GM12865 (cell line): Measurements from ENCODE around the gene PARPBP.
A peak's percentile ranks its signal among the peaks of the same experiment; 100 is the strongest.
"Not testable (repeated sequence)": the region's sequence is repeated elsewhere in the genome, so short reads cannot be mapped to it uniquely, and the experiment has no call there.

Source experiments
- DNase-seq: peaks from one replicate; pipeline ENCODE4 v3.0.0; 2010; ENCODE audit warnings: low read depth
- H3K4me3 ChIP-seq: 2 replicates; pipeline ENCODE4 v1.5.1; 2011; ENCODE audit warnings: mild to moderate bottlenecking, low read depth, low read length, control low read depth
- CTCF ChIP-seq: IDR thresholded peaks from 2 replicates; pipeline ENCODE4 v1.5.1; 2011; ENCODE audit warnings: low read length, control low read depth, low read depth, inconsistent platforms; ENCODE audit not compliant: insufficient read depth; ENCODE audit errors: missing control alignments

PARPBP gene

DNA sequence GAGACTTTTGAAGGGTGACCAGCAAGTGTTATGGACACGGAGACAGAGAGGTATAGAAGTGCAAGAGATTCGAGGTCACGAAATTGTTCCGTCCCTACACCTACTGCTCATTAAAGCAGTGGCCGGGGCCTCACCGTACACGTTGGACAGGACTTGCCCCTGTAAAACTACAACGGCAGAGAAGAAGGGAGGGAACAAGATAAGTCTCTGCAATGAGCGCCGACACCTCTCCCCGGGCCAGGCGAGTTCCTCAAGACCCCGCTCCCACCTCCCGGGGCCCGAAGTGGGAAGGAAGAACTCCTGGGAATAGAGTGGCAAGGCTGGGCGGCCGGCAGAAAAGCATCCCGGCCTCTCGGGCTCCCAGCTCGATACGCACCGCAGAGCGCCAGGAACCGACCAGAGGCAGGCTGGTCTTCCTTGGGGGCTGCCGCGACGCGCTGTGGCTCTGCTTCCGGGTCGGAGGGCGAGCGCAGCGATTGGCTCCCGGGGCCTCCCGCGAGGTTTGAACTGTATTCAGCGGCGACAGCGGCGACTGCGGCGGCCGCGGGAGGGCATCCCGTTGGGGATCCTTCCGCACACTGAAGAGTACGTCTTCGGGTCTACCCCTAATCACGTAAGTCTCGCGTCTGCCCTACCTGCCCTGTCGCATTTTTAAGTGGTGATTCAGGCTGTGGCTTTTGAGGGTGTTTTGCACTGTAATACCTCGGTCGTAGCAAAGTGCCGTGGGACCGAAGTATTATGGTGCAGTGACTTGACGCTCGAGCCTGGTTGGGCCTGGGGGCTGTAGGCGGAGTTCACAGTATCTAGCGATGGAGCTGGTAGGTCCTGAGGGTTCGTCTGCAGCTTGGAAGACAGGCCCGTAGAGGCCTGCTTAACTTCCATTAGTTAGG lies at the start of gene PARPBP, which contains the start of gene NUP37:
TSS of gene PARPBP (plus strand) at position 510 of the 890 bp plus-strand sequence. CDS start 3,706 bp downstream, outside the sequence.
TSS of gene NUP37 (minus strand) at position 441 of the 890 bp plus-strand sequence. CDS start 1,596 bp downstream, outside the sequence.
- peak; percentile 7 for TF ChIP-seq CTCF
- H3K4me3 ChIP-seq: peak within 1 kb of the TSS; percentile 93
- peak; percentile 95 for DNase-seq

DNA sequence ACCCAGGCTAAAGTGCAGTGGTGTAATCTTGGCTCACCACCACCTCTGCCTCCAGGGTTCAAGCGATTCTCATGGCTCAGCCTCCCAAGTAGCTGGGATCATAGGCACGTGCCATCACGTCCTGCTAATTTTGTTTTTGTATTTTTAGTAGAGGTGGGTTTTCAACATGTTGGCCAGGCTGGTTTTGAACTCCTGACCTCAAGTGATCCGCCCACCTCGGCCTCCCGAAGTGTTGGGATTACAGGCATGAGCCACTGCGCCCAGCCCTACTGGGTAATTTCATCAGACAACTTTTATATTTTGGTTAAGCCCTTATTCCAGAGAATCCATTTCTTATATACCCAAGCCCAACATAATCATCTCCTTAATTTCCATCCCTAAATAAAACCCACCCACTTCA lies 47.9 kb upstream of the PARPBP start:
- not testable (repeated sequence) for DNase-seq, H3K4me3 ChIP-seq

DNA sequence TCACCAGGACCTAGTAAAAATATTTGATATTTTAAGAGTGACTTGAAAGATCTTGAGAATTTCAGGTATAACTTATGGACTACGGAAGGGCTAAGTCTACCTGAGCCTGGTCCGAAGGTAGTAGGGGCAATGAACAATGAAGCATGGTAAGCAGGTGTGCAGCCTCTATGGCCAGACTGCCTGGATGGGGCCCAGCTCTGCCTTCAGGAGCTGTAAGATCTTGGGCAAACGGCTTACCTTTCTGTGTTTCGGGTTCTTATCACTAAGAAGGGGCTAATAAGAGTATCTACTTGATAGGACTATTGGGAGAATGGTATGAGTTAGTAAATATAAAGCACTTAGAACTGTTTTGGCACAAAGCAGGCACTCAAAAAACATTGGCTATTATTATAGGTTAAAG lies 39.1 kb upstream of the PARPBP start:
- no peak overlapping the region for H3K4me3 ChIP-seq
- DNase-seq: no peak
- TF ChIP-seq CTCF: no peak

DNA sequence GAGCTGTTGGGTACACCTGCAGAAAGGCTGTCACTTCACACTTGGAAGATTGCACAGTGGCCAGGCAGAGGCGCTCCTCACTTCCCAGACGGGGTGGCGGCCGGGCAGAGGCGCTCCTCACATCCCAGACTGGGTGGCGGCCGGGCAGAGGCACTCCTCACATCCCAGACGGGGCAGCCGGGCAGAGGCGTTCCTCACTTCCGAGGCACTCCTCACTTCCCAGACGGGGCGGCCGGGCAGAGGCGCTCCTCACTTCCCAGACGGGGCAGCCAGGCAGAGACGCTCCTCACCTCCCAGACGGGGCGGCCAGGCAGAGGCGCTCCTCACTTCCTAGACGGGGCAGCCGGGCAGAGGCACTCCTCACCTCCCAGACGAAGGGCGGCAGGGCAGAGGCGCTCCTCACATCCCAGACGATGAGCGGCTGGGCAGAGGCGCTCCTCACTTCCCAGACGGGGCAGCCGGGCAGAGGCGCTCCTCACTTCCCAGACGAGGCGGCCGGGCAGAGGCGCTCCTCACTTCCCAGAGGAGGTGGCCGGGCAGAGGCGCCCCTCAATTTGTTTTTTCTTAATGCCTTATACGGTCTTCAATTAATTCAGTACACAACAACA lies 30.7 kb upstream of the PARPBP start:
- DNase-seq, H3K4me3 ChIP-seq: not testable (repeated sequence)

- H3K4me3 ChIP-seq: no peak overlapping the region
- no peak for TF ChIP-seq CTCF
- no peak for DNase-seq
Measured at GRCh38 chr12:102093319-102093718, 26.7 kb upstream of the PARPBP start.

DNA sequence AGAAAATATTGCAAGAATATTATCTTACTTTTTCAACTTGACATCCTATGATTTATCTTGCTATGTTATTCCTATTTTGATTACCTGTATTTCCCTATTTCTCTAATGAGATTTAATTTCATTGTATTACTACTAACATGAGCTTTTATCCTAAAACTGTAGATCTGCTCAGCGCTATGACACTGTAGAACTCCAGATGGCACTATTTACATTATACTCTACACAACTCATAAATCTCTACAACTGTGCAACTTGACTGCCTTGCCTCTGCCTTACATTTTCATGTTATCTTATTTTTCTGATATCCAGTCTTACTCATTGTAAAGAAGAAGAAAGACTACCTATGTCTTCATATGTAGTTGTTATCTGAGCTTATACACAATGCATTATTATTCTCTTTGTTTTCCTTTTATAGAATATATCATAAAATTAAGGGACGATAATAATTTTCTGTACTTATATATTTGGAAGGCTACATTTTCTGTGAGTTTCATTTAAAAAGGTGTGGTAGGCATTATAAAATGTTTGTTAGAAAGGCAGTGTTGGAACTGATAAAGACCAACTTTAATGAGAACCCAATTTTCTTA lies 24.2 kb upstream of the PARPBP start:
- peak; percentile 37 for TF ChIP-seq CTCF
- H3K4me3 ChIP-seq: no peak overlapping the region
- peak; percentile 34 for DNase-seq

GRCh38 chr12:102096855-102097254 lies 23.1 kb upstream of the PARPBP start:
- peak; percentile 12 for DNase-seq
- no peak for TF ChIP-seq CTCF
- H3K4me3 ChIP-seq: no peak overlapping the region

DNA sequence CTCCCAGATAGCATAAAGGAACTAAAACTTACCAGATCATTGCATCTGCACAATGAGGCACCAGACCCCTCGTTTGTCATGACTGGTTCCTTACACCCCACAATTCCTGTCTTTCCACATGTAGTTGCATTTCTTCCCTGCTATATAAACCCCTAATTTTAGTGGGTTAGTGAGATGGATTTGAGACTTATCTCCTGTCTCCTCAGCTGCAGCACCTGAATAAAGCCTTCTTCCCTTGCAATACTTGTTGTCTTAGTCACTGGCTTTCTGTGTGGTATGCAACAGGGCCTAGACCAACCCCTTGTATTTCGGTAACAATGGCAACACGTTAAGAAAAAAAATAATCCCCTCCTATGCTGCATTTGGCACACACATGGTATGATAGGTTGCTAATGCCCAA lies 13.1 kb upstream of the PARPBP start:
- no peak overlapping the region for H3K4me3 ChIP-seq
- TF ChIP-seq CTCF: no peak
- no peak for DNase-seq
